Endothelial cell of umbilical vein (primary cell): ENCODE measurements around the gene SLC25A18. TPM values are rescaled to one million over a fixed set of nuclear protein-coding genes. Genes with fewer than 3 reads are reported as not detected.

Experiments
- BruUV-seq: library from RNA; stranded (reverse); fragments of 400-500 nt; replicated peaks from 2 replicates; lab custom pipeline; 2021; lab: Mats Ljungman, UMichigan
- CTCF ChIA-PET: fragments of 300-600, 350-600 bp; sonication (Branson Sonifier 250); formaldehyde crosslinking; loops from one replicate; lab custom pipeline; 2021; ENCODE audit warnings: antibody characterized with exemption, inconsistent platforms; lab: Charles Lee
- POLR2A ChIA-PET: fragments of 300-600, 350-600 bp; sonication (Branson Sonifier 250); formaldehyde crosslinking; loops from one replicate; lab custom pipeline; 2021; ENCODE audit warnings: antibody characterized with exemption, inconsistent platforms; lab: Charles Lee
- DNase-seq: peaks from one replicate; pipeline ENCODE4 v3.0.0-alpha.2; 2011; ENCODE audit warnings: low read depth, low spot score
- FAIRE-seq: peaks from 2 replicates; lab custom pipeline; 2011; peaks lifted over from hg19 to GRCh38; lab: Jason Lieb, UNC
- H2AFZ ChIP-seq: 2 replicates; pipeline ENCODE4 v1.6.0; 2012; ENCODE audit warnings: low read depth, low read length, control low read depth, inconsistent platforms
- H3K27ac ChIP-seq: 2 replicates; pipeline ENCODE4 v1.5.1; 2011; ENCODE audit warnings: low read depth, mild to moderate bottlenecking, control low read depth, low read length, moderate library complexity; ENCODE audit not compliant: insufficient read depth
- H3K27me3 ChIP-seq, 2 experiments: 2 replicates each; pipeline versions ENCODE4 v1.6.0 to v1.6.1; 2011; ENCODE audit warnings: low read length in 2 of 2, mixed read lengths in 1 of 2; ENCODE audit not compliant: control insufficient read depth in 2 of 2, insufficient read depth in 2 of 2
- H3K36me3 ChIP-seq, 2 experiments: 2 replicates in 1 of 2; 3 replicates in 1 of 2; pipeline ENCODE4 v1.5.1; 2011; ENCODE audit warnings: low read length in 2 of 2, mild to moderate bottlenecking in 1 of 2, moderate library complexity in 1 of 2; ENCODE audit not compliant: control insufficient read depth in 2 of 2, insufficient read depth in 2 of 2; ENCODE audit errors: extremely low read depth in 1 of 2
- H3K4me1 ChIP-seq: 3 replicates; pipeline ENCODE4 v1.5.1; 2011; ENCODE audit warnings: mild to moderate bottlenecking, low read length; ENCODE audit not compliant: control insufficient read depth, insufficient read depth; ENCODE audit errors: extremely low read depth
- H3K4me2 ChIP-seq: 2 replicates; pipeline ENCODE4 v1.6.1; 2011; ENCODE audit warnings: low read length, control low read depth, mixed read lengths; ENCODE audit not compliant: insufficient read depth
- H3K4me3 ChIP-seq, 3 experiments: fragments of 200-600 bp in 1 of 3; sonication (generic), shearing (Covaris generic) in 1 of 3; replicated peaks in 1 of 3; 2 replicates each; pipeline ENCODE4 v1.5.1; 2011 to 2016; ENCODE audit warnings: control low read depth in 3 of 3, low read length in 3 of 3, mild to moderate bottlenecking in 2 of 3, inconsistent platforms in 1 of 3, low read depth in 1 of 3, moderate library complexity in 1 of 3; ENCODE audit not compliant: insufficient read depth in 1 of 3
- H3K79me2 ChIP-seq: 2 replicates; pipeline ENCODE4 v1.6.0; 2012; ENCODE audit warnings: low read length, inconsistent platforms; ENCODE audit not compliant: control insufficient read depth, insufficient read depth
- H3K9ac ChIP-seq: replicated peaks from 2 replicates; pipeline ENCODE3; 2011; ENCODE audit warnings: low read length, control low read depth; ENCODE audit not compliant: insufficient read depth; ENCODE audit errors: extremely low read depth
- H3K9me1 ChIP-seq: replicated peaks from 3 replicates; pipeline ENCODE4 v1.6.0; 2011; ENCODE audit warnings: mild to moderate bottlenecking, low read length; ENCODE audit not compliant: control insufficient read depth, insufficient read depth; ENCODE audit errors: extremely low read depth
- H3K9me3 ChIP-seq: replicated peaks from 2 replicates; pipeline ENCODE4 v1.5.1; 2012; ENCODE audit warnings: low read length, inconsistent platforms; ENCODE audit not compliant: control insufficient read depth, insufficient read depth
- H4K20me1 ChIP-seq: replicated peaks from 2 replicates; pipeline ENCODE3; 2011; ENCODE audit warnings: mild to moderate bottlenecking, low read length; ENCODE audit not compliant: control insufficient read depth, insufficient read depth; ENCODE audit errors: extremely low read depth
- EZH2 ChIP-seq: IDR thresholded peaks from 2 replicates; pipeline ENCODE4 v1.6.1; 2012; ENCODE audit warnings: borderline replicate concordance, low read depth, mild to moderate bottlenecking, moderate library complexity, low read length, inconsistent platforms; ENCODE audit not compliant: severe bottlenecking
- FOS ChIP-seq: IDR thresholded peaks from 2 replicates; pipeline ENCODE4 v1.6.1; 2011; ENCODE audit warnings: mild to moderate bottlenecking, low read length, moderate library complexity, borderline replicate concordance; ENCODE audit not compliant: insufficient read depth
- GATA2 ChIP-seq: IDR thresholded peaks from 2 replicates; pipeline ENCODE4 v1.7.0; 2011; ENCODE audit warnings: low read depth, mild to moderate bottlenecking, moderate library complexity, mixed read lengths, low read length; ENCODE audit not compliant: insufficient read length, insufficient read depth
- JUN ChIP-seq: IDR thresholded peaks from 2 replicates; pipeline ENCODE4 v1.6.1; 2011; ENCODE audit warnings: borderline replicate concordance, low read depth; ENCODE audit not compliant: insufficient read length, insufficient read depth
- MAX ChIP-seq: IDR thresholded peaks from 2 replicates; pipeline ENCODE4 v1.6.1; 2011; ENCODE audit not compliant: insufficient read depth, insufficient read length
- MYC ChIP-seq: IDR thresholded peaks from one replicate; pipeline ENCODE4 v1.6.1; 2011; ENCODE audit warnings: mild to moderate bottlenecking, low read depth, low read length
- POLR2A ChIP-seq: IDR thresholded peaks from 2 replicates; pipeline ENCODE4 v1.6.1; 2012; ENCODE audit warnings: low read depth, mild to moderate bottlenecking, control low read depth, low read length
- POLR2AphosphoS5 ChIP-seq: IDR thresholded peaks from 2 replicates; pipeline ENCODE4 v1.6.1; 2012; ENCODE audit warnings: low read depth, mild to moderate bottlenecking, control low read depth, low read length, moderate library complexity; ENCODE audit not compliant: insufficient read depth
- dilution Hi-C: fragments of 300-500 bp; cut with MboI; formaldehyde crosslinking; loops from one replicate; pipeline ENCODE4 v1.15.0; 2019; ENCODE audit warnings: low sequenced_read_pairs; ENCODE audit not compliant: extremely low pct_ligation_motif_present
- intact Hi-C: fragments of 100-400 bp; cut with micrococcal nuclease; formaldehyde crosslinking; loops from one replicate; pipeline ENCODE4 v1.10.0; 2022
- polyA plus RNA-seq, 4 experiments: library from polyadenylated mRNA; depleted of rRNA in 3 of 4; stranded (reverse) in 3 of 4; unstranded in 1 of 4; fragments of >200 nt; gene quantifications; 2 replicates each; pipeline versions ENCODE4 v1.2.1 to v1.2.3, GENCODE V29; 2011 to 2012; ENCODE audit warnings: missing spikeins in 1 of 4
- total RNA-seq: library from RNA; stranded (reverse); gene quantifications from 2 replicates; pipeline ENCODE4 v1.2.3, GENCODE V29; 2021
- TF ChIP-seq, protein P1 (sequence below), 2 donors: IDR thresholded peaks; 1 replicate in 1 of 2; 2 replicates in 1 of 2; pipeline ENCODE4 v1.5.1; 2011; ENCODE audit warnings: low read length in 2 of 2, mild to moderate bottlenecking in 2 of 2, moderate library complexity in 2 of 2, control low read depth in 1 of 2, inconsistent platforms in 1 of 2, low read depth in 1 of 2; ENCODE audit not compliant: insufficient read depth in 1 of 2; ENCODE audit errors: extremely low read depth in 1 of 2

Gene SLC25A18
- total and polyA plus RNA-seq, 2 donors (not counting 3 experiments of a cell fraction or from before 2014, with no cell fraction given), result not detected

- no peak overlapping the region for H3K9ac ChIP-seq
- H3K4me3 ChIP-seq, result no peak overlapping the region
- H3K9me1 ChIP-seq, result no peaks in the 10 kb centered on the region
- no peak overlapping the region for H2AFZ ChIP-seq
- ChIA-PET POLR2A (no interaction called here), CTCF (interaction anchor here (2.8 kb wide), 1 partner anchor 21 kb away, joined by 10 read pairs; no protein-coding TSS in a partner anchor)
- TF ChIP-seq EZH2, result no peak
- no peak for TF ChIP-seq POLR2A
- TF ChIP-seq, protein P1, sequence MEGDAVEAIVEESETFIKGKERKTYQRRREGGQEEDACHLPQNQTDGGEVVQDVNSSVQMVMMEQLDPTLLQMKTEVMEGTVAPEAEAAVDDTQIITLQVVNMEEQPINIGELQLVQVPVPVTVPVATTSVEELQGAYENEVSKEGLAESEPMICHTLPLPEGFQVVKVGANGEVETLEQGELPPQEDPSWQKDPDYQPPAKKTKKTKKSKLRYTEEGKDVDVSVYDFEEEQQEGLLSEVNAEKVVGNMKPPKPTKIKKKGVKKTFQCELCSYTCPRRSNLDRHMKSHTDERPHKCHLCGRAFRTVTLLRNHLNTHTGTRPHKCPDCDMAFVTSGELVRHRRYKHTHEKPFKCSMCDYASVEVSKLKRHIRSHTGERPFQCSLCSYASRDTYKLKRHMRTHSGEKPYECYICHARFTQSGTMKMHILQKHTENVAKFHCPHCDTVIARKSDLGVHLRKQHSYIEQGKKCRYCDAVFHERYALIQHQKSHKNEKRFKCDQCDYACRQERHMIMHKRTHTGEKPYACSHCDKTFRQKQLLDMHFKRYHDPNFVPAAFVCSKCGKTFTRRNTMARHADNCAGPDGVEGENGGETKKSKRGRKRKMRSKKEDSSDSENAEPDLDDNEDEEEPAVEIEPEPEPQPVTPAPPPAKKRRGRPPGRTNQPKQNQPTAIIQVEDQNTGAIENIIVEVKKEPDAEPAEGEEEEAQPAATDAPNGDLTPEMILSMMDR (IDR thresholded peaks at IDR 0.05; ENCODE audit: extremely low read depth in 1 of 2, insufficient read depth in 1 of 2, low read depth in 1 of 2, low read length in 2 of 2), result no peak
- TF ChIP-seq FOS, result no peak
- no peak for TF ChIP-seq JUN
- no peak for TF ChIP-seq GATA2
- TF ChIP-seq MAX, result no peak
- no peak for TF ChIP-seq POLR2AphosphoS5
- no peak for TF ChIP-seq MYC
- H3K4me1 ChIP-seq, result no peaks in the 10 kb centered on the region
- dilution Hi-C loops, result no loop called here
- no peaks in the 10 kb centered on the region for H3K36me3 ChIP-seq
- no peaks in the 10 kb centered on the region for H3K27me3 ChIP-seq
- H3K27ac ChIP-seq, result no peak overlapping the region
- DNase-seq, result no peak
- intact Hi-C loops, result no loop called here
- H3K4me2 ChIP-seq, result no peak overlapping the region
- no peaks in the 10 kb centered on the region for H4K20me1 ChIP-seq
- FAIRE-seq, result no peak
- no peaks in the 10 kb centered on the region for H3K9me3 ChIP-seq
- no TSS peak for BruUV-seq
- no peaks in the 10 kb centered on the region for H3K79me2 ChIP-seq
Observed at GRCh38 chr22:17579535-17579981, 16.3 kb downstream of the SLC25A18 start.
